Mucosa of rectum (tissue), 2 donors: ENCODE data around the gene KNDC1.

Experiments used
- H3K27ac ChIP-seq, 2 donors: one replicate each; pipeline ENCODE4 v1.7.0; 2013; ENCODE audit warnings: inconsistent platforms in 2 of 2, low read depth in 2 of 2, low read length in 2 of 2
- H3K27me3 ChIP-seq, 2 donors: one replicate each; pipeline ENCODE4 v1.7.0; 2013; ENCODE audit warnings: low read length in 2 of 2; ENCODE audit not compliant: control insufficient read depth in 2 of 2, insufficient read depth in 2 of 2
- H3K36me3 ChIP-seq, 2 donors: one replicate each; pipeline ENCODE4 v1.7.0; 2013; ENCODE audit warnings: low read length in 2 of 2; ENCODE audit not compliant: control insufficient read depth in 2 of 2, insufficient read depth in 2 of 2
- H3K4me1 ChIP-seq, 2 donors: one replicate each; pipeline ENCODE4 v1.7.0; 2013; ENCODE audit warnings: low read length in 2 of 2, mild to moderate bottlenecking in 1 of 2; ENCODE audit not compliant: control insufficient read depth in 2 of 2, insufficient read depth in 2 of 2
- H3K4me3 ChIP-seq, 2 donors: one replicate each; pipeline ENCODE4 v1.7.0; 2013; ENCODE audit warnings: low read length in 2 of 2
- H3K9ac ChIP-seq, 2 donors: one replicate each; pipeline ENCODE4 v1.7.0; 2013; ENCODE audit warnings: low read length in 2 of 2, low read depth in 1 of 2, mild to moderate bottlenecking in 1 of 2
- H3K9me3 ChIP-seq, 2 donors: one replicate each; pipeline ENCODE4 v1.7.0; 2013; ENCODE audit warnings: low read length in 2 of 2; ENCODE audit not compliant: control insufficient read depth in 2 of 2
- donor health status: healthy.
- donor health status: Normal muscosa, but diverticular disease.

The KNDC1 gene

GRCh38 chr10:133271521-133272300, 111.7 kb downstream of the KNDC1 start:
- no peak overlapping the region for H3K4me3 ChIP-seq
- H3K27me3 ChIP-seq, result peaks cover 0 to 10% of the 10 kb centered on the region in 2 donors
- H3K4me1 ChIP-seq, result peaks cover 0 to 5% of the 10 kb centered on the region in 2 donors
- H3K27ac ChIP-seq, result no peak overlapping the region
- H3K9ac ChIP-seq, result no peak overlapping the region
- no peaks in the 10 kb centered on the region for H3K9me3 ChIP-seq
- H3K36me3 ChIP-seq, result no peaks in the 10 kb centered on the region

- Histone ChIP-seq H3K4me3 (no peak overlapping the region), H3K36me3 (no peaks in the 10 kb centered on the region), H3K27ac (no peak overlapping the region), H3K4me1 (peaks cover 0 to 5% of the 10 kb centered on the region in 2 donors), H3K27me3 (peaks cover 0 to 10% of the 10 kb centered on the region in 2 donors), H3K9me3 (no peaks in the 10 kb centered on the region), H3K9ac (no peak overlapping the region)
Measured at GRCh38 chr10:133272301-133272963, 112.4 kb downstream of the KNDC1 start.

DNA sequence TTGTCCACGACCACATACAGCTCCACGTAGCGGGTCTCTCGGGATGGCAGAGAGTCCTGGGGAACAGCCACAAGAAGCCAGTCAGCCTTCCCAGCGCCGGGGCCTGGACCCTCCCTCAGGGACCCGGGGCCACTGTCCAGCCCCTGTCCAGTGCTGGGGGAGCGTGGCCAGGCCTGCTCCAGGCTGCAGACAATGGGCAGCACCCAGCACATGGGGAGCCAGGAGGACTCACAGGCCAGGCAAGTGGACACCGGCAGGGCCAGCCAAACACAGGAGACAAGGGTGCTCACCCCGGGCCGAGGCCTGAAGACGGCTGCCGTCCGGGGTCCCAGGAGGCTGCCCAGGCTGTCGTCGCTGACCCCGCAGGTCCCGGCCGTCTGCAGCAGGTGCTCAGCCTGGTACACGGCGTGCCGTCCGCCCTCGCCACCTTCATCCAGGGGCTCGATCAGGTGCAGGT, 113.0 kb downstream of the KNDC1 start:
- Histone ChIP-seq H3K4me1 (peaks cover 0 to 7% of the 10 kb centered on the region in 2 donors), H3K27me3 (peaks cover 0 to 10% of the 10 kb centered on the region in 2 donors), H3K4me3 (no peak overlapping the region), H3K9me3 (no peaks in the 10 kb centered on the region), H3K9ac (no peak overlapping the region), H3K36me3 (no peaks in the 10 kb centered on the region), H3K27ac (no peak overlapping the region)

DNA sequence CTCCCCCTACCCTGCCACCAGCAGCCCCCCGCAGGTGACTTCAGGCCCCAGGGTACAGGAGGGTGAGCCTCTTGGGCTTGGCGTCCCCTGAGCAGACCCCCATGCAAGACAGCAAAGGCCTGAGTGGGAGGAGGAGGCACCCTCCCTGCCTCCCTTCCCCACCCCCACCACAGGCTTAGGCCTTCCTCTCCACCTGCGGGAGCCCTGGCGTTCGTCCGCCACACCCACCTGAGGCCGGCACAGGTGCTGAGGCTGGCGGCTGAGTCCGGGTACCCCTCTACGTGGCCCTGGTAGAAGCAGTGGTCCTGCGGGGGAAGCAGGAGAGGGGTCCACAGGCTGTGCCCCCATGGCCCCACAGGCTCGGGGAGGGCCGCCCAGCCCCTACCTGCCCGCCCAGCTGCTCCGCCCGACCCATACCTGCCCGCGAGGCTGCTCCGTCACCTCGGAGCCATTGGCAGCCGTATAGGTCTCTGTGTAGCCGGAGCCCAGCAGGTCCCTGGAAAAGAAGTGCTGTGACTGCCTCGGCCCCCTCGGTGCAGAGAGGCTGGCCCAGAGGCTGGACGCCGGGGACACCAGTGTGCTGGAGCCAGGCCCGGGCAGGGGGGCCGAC, 113.6 kb downstream of the KNDC1 start:
- H3K27me3 ChIP-seq, result peaks cover 0 to 10% of the 10 kb centered on the region in 2 donors
- H3K9me3 ChIP-seq, result no peaks in the 10 kb centered on the region
- no peaks in the 10 kb centered on the region for H3K36me3 ChIP-seq
- no peak overlapping the region for H3K27ac ChIP-seq
- H3K9ac ChIP-seq, result no peak overlapping the region
- H3K4me3 ChIP-seq, result no peak overlapping the region
- H3K4me1 ChIP-seq, result peaks cover 3 to 12% of the 10 kb centered on the region in 2 donors

- H3K9ac ChIP-seq, result no peak overlapping the region
- peaks cover 4 to 7% of the 10 kb centered on the region in 2 donors for H3K36me3 ChIP-seq
- H3K9me3 ChIP-seq, result no peaks in the 10 kb centered on the region
- peak overlapping the region in 1 of 2 donors; percentile 61 for H3K27ac ChIP-seq
- H3K27me3 ChIP-seq, result peaks cover 0 to 10% of the 10 kb centered on the region in 2 donors
- H3K4me3 ChIP-seq, result peak overlapping the region in 1 of 2 donors; percentile 65
- peaks cover 3 to 12% of the 10 kb centered on the region in 2 donors for H3K4me1 ChIP-seq
Measured at GRCh38 chr10:133274751-133275683, 115.0 kb downstream of the KNDC1 start.

DNA sequence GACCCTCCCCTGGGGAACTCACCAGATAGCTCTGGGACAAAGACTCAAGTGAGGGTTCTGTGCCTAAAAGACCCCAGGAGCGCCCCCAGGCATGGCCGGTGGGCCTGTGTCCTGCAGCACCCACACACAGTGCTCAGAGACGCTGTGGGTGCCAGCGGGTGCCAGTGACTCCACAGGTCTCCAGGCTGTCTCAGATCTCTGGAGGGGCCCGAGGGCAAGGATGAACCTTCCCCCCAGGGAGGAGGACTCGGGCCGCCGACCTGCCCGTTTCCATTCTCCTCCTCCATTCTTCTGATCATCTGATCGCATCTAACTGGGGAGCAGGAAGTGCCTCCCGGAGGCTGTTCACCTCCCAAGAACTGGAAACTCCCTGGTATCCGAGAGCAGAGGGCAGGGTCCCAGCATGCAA, 115.7 kb downstream of the KNDC1 start:
- Histone ChIP-seq H3K9me3 (no peaks in the 10 kb centered on the region), H3K4me1 (peaks cover 3 to 12% of the 10 kb centered on the region in 2 donors), H3K4me3 (peak overlapping the region; percentile 46 to 65), H3K27ac (peak overlapping the region in 1 of 2 donors; percentile 61), H3K36me3 (peaks cover 9 to 10% of the 10 kb centered on the region in 2 donors), H3K9ac (peak overlapping the region; percentile 23 to 24), H3K27me3 (peaks cover 0 to 10% of the 10 kb centered on the region in 2 donors)
